ENCODE data around the gene SAMD13. TPM values are rescaled to one million over a fixed set of nuclear protein-coding genes. Genes with fewer than 3 reads are reported as not detected.

Gene SAMD13
- total RNA-seq, 1 experiment from 2014 or later: 0.61 TPM

GRCh38 chr1:84268346-84268745 is 33.2 kb upstream of the SAMD13 start:
- Histone ChIP-seq H3T11ph (ENCODE audit: low read length) (no peak overlapping the region), H3K23me2 (ENCODE audit: insufficient read length, low read depth, low read length, poor library complexity, severe bottlenecking) (no peaks in the 10 kb centered on the region), H3K4me1 (ENCODE audit: insufficient read depth, low read length) (no peaks in the 10 kb centered on the region; the same call in 1 of the 2 replicates), H2BK15ac (ENCODE audit: low read depth, low read length) (no peak overlapping the region), H2AFZ (ENCODE audit: low read length) (no peak overlapping the region), H4K20me1 (ENCODE audit: control insufficient read depth, insufficient read depth, insufficient read length) (no peaks in the 10 kb centered on the region), H2AK5ac (ENCODE audit: insufficient read length, low read length) (no peak overlapping the region), H3K18ac (ENCODE audit: insufficient read length, low read depth, low read length) (no peak overlapping the region), H3K23ac (ENCODE audit: insufficient read length, low read depth, low read length) (no peak overlapping the region), H3K27me3 (ENCODE audit: insufficient read depth, low read length) (no peaks in the 10 kb centered on the region), H4K5ac (ENCODE audit: insufficient read length, low read depth, low read length) (no peak overlapping the region), H2BK5ac (ENCODE audit: insufficient read length, low read length) (no peak overlapping the region), H3K9ac (ENCODE audit: extremely low read depth, insufficient read length, low read length) (no peak overlapping the region), H2BK120ac (ENCODE audit: low read depth, low read length, poor library complexity, severe bottlenecking) (no peak overlapping the region), H3K79me2 (ENCODE audit: insufficient read depth, low read length) (no peaks in the 10 kb centered on the region), H3K4me2 (ENCODE audit: insufficient read depth, insufficient read length, low read length) (no peak overlapping the region), H3K14ac (ENCODE audit: insufficient read depth, low read length) (no peak overlapping the region), H3K27ac (ENCODE audit: insufficient read length, low read depth, low read length) (no peak overlapping the region), H4K8ac (replicated peaks; ENCODE audit: insufficient read length, low read depth, low read length) (no peak overlapping the region), H3K4ac (ENCODE audit: low read depth, low read length) (no peak overlapping the region), H3K79me1 (ENCODE audit: insufficient read depth, low read depth, low read length, poor library complexity, severe bottlenecking) (no peaks in the 10 kb centered on the region), H2BK20ac (ENCODE audit: low read depth, low read length, poor library complexity, severe bottlenecking) (no peak overlapping the region), H2BK12ac (ENCODE audit: insufficient read length, low read depth, low read length) (no peak overlapping the region), H4K91ac (ENCODE audit: insufficient read length, low read depth, low read length) (no peak overlapping the region), H3K56ac (ENCODE audit: insufficient read length, low read depth, low read length) (no peak overlapping the region), H3K9me3 (ENCODE audit: control insufficient read depth, low read depth, low read length) (no peaks in the 10 kb centered on the region)
- Mint-ChIP-seq H3K27ac (no peak overlapping the region), H3K4me3 (no peak overlapping the region), H3K36me3 (ENCODE audit: insufficient read depth in 1 of 3, low read depth in 3 of 3) (no peaks in the 10 kb centered on the region), H3K9me3 (no peaks in the 10 kb centered on the region), H3K4me1 (peaks cover 23% of the 10 kb centered on the region in 2 experiments), H3K27me3 (ENCODE audit: low read depth) (peaks cover 10% of the 10 kb centered on the region)
- WGBS (ENCODE audit: extremely low coverage, insufficient read length, low lambda C conversion rate): no CpG with 5 or more reads among the region's 1 CpG
- no peak for DNase-seq
- no peak for TF ChIP-seq CTCF (conservative IDR thresholded peaks at IDR 0.05)
